ENCODE results near the gene FAM234B. TPM values are rescaled to one million over a fixed set of nuclear protein-coding genes. Genes with fewer than 3 reads are reported as not detected.

FAM234B gene
- total and polyA plus RNA-seq, 2 of the 8 experiments (the other 6 are each of a cell fraction or from before 2014, with no cell fraction given): 12.5 to 29.1 TPM

GRCh38 chr12:13112968-13113367, 68.8 kb downstream of the FAM234B start:
- Histone ChIP-seq H2BK20ac (ENCODE audit: low read length) (no peak overlapping the region; the same call in 1 of the 2 replicates), H2AK5ac (ENCODE audit: low read depth, low read length) (no peak overlapping the region), H3K4ac (replicated peaks; ENCODE audit: insufficient read length, low read depth, low read length) (no peak overlapping the region), H3K79me1 (ENCODE audit: low read depth, low read length) (no peaks in the 10 kb centered on the region), H4K8ac (ENCODE audit: extremely low read depth, insufficient read depth, low read length) (no peak overlapping the region), H3K9me3 (ENCODE audit: insufficient read depth in 2 of 2, low read depth in 1 of 2, low read length in 1 of 2) (peaks cover 2 to 5% of the 10 kb centered on the region in 2 experiments; a peak in 2 of 4 replicates), H2BK12ac (ENCODE audit: low read depth, low read length) (no peak overlapping the region), H2AFZ (ENCODE audit: low read length) (no peak overlapping the region), H4K20me1 (replicated peaks in 1 of 2; ENCODE audit: control insufficient read depth in 1 of 2, insufficient read depth in 2 of 2, low read length in 2 of 2) (no peaks in the 10 kb centered on the region), H2BK120ac (replicated peaks; ENCODE audit: low read depth, low read length) (no peak overlapping the region), H3K36me3 (ENCODE audit: control insufficient read depth in 2 of 4, insufficient read depth in 4 of 4, low read length in 3 of 4) (no peaks in the 10 kb centered on the region), H3K14ac (ENCODE audit: insufficient read length) (no peak overlapping the region), H2BK15ac (ENCODE audit: low read length) (no peak overlapping the region), H4K91ac (replicated peaks; ENCODE audit: insufficient read length, low read length) (no peak overlapping the region), H3K4me2 (ENCODE audit: insufficient read depth in 1 of 2, low read depth in 2 of 2, low read length in 2 of 2) (no peak overlapping the region), H3K56ac (replicated peaks; ENCODE audit: insufficient read length, low read depth, low read length) (no peak overlapping the region), H3K23me2 (ENCODE audit: low read depth, low read length) (no peaks in the 10 kb centered on the region), H3K27me3 (replicated peaks in 1 of 4; ENCODE audit: control insufficient read depth in 3 of 4, extremely low read depth in 1 of 4, insufficient read depth in 3 of 4, low read length in 3 of 4) (peaks cover 0 to 3% (median 0%) of the 10 kb centered on the region in 4 experiments; a peak in 1 of 7 replicates), H3K4me3 (ENCODE audit: extremely low read depth in 1 of 4, insufficient read depth in 2 of 4, low read depth in 3 of 4, low read length in 4 of 4) (no peak overlapping the region), H3K23ac (ENCODE audit: insufficient read length) (no peak overlapping the region), H3K79me2 (ENCODE audit: control insufficient read depth in 1 of 2, insufficient read depth in 2 of 2, low read length in 2 of 2) (no peaks in the 10 kb centered on the region), H3K18ac (ENCODE audit: extremely low read depth, low read length) (no peak overlapping the region), H3K27ac (ENCODE audit: low read depth, low read length) (no peak overlapping the region), H2BK5ac (ENCODE audit: low read depth, low read length) (no peak overlapping the region), H3K9ac (replicated peaks in 1 of 4; ENCODE audit: extremely low read depth in 1 of 4, low read depth in 3 of 4, low read length in 3 of 4) (no peak overlapping the region), H4K5ac (ENCODE audit: insufficient read length, low read depth, low read length) (no peak overlapping the region), H3K4me1 (replicated peaks in 1 of 4; ENCODE audit: control insufficient read depth in 3 of 4, insufficient read depth in 4 of 4, low read length in 3 of 4) (peaks cover 0 to 13% (median 7%) of the 10 kb centered on the region in 4 experiments; a peak in 6 of 7 replicates)
- ChIA-PET POLR2A (ENCODE audit: partially characterized antibody) (interaction anchor here (0.7 kb wide), 1 partner anchor 20 kb away, joined by 3 read pairs; no protein-coding TSS in a partner anchor), CTCF (ENCODE audit: partially characterized antibody) (interaction anchor here (1.6 to 4.9 kb wide), 2 partner anchors 13 to 23 kb away, joined by 7 to 25 read pairs; no protein-coding TSS in a partner anchor)
- 93% methylated on average over 6 of the region's 6 CpGs; no CpG with 5 or more reads in 1 of the 2 experiments for WGBS, 2 experiments (ENCODE audit: extremely low coverage in 1 of 2, insufficient coverage in 1 of 2, insufficient read length in 1 of 2, insufficient replicate concordance in 2 of 2, low coverage in 1 of 2, low lambda C conversion rate in 2 of 2, missing lambda C conversion rate in 1 of 2)
- FAIRE-seq: no peak
- DNase-seq (ENCODE audit: low read depth in 1 of 2, low spot score in 2 of 2): no peak
- no peak for TF ChIP-seq KDM1A (IDR thresholded peaks at IDR 0.05; ENCODE audit: borderline replicate concordance, low read length)
- no peak for TF ChIP-seq CTBP2 (IDR thresholded peaks at IDR 0.05; ENCODE audit: borderline replicate concordance, insufficient read depth, insufficient read length, low read length)
- no peak for TF ChIP-seq CTCF (IDR thresholded peaks at IDR 0.05; ENCODE audit: control extremely low read depth in 1 of 3, insufficient read depth in 1 of 3, low read depth in 1 of 3, low read length in 3 of 3)
- TF ChIP-seq CEBPB (IDR thresholded peaks at IDR 0.05; ENCODE audit: low read depth, low read length): no peak
- no peak for TF ChIP-seq TBP (IDR thresholded peaks at IDR 0.05; ENCODE audit: low read depth, low read length)
- no peak for TF ChIP-seq FOSL1 (IDR thresholded peaks at IDR 0.05; ENCODE audit: insufficient read depth, low read depth, low read length)
